GM12873 (cell line): ENCODE measurements around the gene ZNF8.
A peak's percentile ranks its signal among the peaks of the same experiment; 100 is the strongest.

Experiments
- TF ChIP-seq, protein P1 (sequence below): IDR thresholded peaks from 2 replicates; pipeline ENCODE4 v1.5.1; 2012; ENCODE audit warnings: low read depth, mild to moderate bottlenecking, moderate library complexity, low read length, control low read depth; ENCODE audit not compliant: insufficient read depth; ENCODE audit errors: missing control alignments

The ZNF8 gene

DNA sequence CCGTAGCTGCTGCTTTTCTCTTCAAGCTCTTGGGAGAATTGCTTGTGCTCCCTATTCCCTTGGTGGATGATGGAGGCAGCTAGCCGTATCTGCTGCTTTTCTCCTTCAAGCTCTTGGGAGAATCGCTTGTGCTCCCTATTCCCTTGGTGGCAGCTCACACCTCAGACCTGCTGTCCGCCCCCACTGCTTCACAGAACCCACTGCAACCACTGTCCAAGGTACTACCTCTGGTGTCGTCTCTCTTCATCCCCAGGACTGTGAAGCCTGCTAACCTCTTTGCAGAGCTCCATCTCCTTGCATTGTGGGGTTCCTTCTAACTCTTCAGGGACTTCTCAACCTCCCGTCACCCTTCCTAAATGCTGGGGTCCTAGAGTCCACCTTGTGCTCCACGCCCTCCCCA is 21.9 kb downstream of the ZNF8 start:
- TF ChIP-seq, protein P1, sequence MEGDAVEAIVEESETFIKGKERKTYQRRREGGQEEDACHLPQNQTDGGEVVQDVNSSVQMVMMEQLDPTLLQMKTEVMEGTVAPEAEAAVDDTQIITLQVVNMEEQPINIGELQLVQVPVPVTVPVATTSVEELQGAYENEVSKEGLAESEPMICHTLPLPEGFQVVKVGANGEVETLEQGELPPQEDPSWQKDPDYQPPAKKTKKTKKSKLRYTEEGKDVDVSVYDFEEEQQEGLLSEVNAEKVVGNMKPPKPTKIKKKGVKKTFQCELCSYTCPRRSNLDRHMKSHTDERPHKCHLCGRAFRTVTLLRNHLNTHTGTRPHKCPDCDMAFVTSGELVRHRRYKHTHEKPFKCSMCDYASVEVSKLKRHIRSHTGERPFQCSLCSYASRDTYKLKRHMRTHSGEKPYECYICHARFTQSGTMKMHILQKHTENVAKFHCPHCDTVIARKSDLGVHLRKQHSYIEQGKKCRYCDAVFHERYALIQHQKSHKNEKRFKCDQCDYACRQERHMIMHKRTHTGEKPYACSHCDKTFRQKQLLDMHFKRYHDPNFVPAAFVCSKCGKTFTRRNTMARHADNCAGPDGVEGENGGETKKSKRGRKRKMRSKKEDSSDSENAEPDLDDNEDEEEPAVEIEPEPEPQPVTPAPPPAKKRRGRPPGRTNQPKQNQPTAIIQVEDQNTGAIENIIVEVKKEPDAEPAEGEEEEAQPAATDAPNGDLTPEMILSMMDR: no peak

DNA sequence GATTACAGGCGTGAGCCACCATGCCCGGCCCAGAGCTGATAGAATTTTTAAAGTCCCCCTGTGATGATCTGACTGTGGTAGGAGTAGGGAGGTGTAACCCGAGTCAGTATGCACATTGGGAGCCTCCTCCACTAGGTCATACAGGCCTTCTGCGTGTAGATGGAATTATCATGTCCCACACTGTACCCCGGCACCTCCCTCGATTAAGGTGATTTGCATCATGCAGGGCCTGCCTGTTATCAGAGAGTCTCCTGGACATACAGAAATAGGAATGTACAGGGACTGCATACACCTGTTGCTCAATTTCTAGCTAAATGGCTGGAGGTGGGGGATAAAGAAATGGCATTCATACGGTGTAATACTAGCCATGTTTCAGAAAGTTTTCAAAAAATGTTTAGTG is 25.5 kb downstream of the ZNF8 start:
- TF ChIP-seq, protein P1: no peak

DNA sequence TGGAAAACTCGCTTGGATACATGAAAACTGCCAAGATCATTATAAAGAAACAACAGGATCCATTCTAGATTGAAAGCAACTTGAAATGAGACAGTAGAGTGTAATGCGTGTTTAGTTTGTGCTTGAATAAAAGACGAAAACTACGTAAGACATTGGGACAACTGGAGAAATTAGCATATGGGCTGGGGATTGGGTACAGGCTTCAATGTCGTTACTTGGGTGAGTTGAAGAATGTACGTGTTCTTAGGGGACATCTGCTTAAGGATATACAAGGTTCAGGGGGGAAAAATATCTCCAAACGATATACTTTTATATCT is 26.0 kb downstream of the ZNF8 start:
- TF ChIP-seq, protein P1: no peak

DNA sequence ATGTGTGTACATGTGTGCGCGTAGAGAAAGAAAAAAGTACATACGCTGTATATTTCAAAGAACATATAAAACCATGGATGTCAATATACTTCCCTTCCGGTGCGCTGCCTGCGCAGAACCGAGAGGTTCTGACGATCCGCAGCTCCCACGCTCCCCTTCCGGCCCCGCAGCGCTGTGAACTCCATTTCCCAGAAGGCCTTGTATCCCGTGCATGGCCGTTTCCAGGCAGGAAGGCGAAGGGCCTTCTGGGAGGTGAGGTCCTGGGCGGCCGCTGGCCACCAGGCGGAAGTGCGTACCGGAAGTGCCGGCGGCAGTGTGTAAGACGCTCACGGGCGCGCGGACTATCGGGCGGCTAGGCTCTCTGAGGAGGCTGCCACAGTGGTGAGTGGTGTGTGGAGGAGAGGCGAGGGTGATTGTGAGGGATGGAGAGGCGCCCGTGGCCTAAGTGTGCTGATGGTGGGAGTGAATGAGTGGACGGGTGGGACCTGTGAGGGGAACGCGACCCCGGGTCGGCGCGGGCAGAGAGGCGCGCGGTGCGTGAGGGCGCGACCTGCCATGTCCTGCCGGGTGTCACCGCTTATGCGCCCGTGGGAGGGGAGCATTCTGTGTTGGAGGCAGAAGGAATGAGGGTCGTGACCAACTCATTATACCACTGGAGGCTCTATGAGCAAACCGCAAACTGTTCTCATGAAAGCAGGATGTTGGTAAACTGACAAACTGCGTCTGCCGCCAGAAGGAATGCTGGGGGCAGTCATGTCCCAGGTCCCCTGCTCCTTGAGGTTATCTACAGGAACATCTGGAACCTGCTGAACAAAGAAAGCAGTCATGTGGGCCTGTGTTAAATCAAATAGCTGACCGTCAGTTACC is 26.5 kb downstream of the ZNF8 start, which contains the start of gene ERVK3-1:
TSS of gene ERVK3-1 (plus strand) at position 313 of the 867 bp plus-strand sequence. CDS start 6,792 bp downstream, outside the sequence.
- TF ChIP-seq, protein P1: no peak

DNA sequence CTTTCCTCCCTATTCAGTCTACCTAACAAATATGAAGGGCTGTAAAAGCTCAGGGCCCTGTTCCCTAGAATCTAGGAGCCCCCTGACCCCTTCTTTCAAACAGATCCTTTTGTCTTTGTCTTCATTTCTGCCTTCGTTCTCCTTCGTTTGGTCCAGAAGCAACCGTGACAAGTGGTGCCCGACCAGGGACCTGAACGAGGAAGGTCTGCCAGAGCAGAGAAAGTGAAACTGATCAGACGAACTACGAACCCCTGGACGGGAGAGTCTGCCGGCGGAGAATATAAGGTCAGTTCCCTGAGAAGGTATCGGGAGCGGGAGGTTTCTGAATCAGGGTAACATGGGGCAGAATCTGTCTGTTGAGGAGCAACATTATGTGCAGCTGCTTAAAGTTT is 27.2 kb downstream of the ZNF8 start:
- TF ChIP-seq, protein P1: no peak

DNA sequence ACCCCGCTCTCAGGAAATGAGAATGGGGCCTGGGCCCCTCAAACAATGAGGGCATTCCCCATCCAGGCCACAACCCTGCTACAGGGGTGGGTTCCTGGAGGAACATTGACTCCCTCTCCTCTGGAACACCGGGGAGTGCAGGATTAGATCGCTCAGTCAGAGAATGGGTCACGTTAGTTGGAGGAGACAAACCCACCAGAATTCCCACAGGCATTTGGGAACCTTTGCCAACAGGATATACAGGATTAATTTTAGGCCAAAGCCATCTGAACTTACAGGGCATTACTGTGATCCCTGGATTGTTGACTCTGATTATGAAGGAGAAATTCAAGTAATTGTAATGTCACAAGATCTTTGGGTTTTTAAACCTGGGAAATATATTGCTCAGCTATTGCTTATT is 29.0 kb downstream of the ZNF8 start:
- TF ChIP-seq, protein P1: no peak

DNA sequence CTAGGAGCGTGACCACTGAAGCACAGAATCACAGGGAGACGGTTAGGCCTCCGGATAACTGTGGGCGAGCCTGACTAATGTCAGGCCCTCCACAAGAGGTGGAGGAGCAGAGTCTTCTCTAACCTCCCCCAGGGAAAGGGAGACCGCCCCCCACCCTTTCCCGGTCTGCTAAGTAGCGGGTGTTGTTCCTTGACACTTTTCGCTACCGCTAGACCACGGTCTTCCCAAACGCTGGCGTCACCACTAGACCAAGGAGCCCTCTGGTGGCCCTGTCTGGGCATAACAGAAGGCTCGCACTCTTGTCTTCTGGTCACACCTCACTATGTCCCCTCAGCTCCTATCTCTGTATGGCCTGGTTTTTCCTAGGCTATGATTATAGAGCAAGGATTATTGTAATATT is 31.9 kb downstream of the ZNF8 start:
- TF ChIP-seq, protein P1: peak; percentile 21
